B cell (primary cell): ENCODE measurements around the gene DGCR2. TPM values are rescaled to one million over a fixed set of nuclear protein-coding genes. Genes with fewer than 3 reads are reported as not detected.

Experiments
- ATAC-seq: fragments of 200-7000 bp; cut with Tn5 transposase; one replicate; pipeline ENCODE4 v1.10.0; 2021; ENCODE audit warnings: low read depth, mild to moderate bottlenecking, moderate number of reproducible peaks, moderate library complexity
- CTCF ChIA-PET: fragments of 350-600 bp; sonication (Branson Sonifier 250); formaldehyde crosslinking; loops from one replicate; lab custom pipeline; 2021; ENCODE audit warnings: antibody characterized with exemption, inconsistent platforms; lab: Charles Lee
- POLR2A ChIA-PET: fragments of 350-600 bp; sonication (Branson Sonifier 250); formaldehyde crosslinking; loops from one replicate; lab custom pipeline; 2021; ENCODE audit warnings: antibody characterized with exemption; lab: Charles Lee
- DNase-seq: peaks from one replicate; pipeline ENCODE4 v3.0.0; 2013
- H2AFZ ChIP-seq: 2 replicates; pipeline ENCODE4 v1.6.1; 2012; ENCODE audit warnings: mild to moderate bottlenecking, low read depth, low read length; ENCODE audit not compliant: insufficient read depth, poor library complexity, severe bottlenecking
- H3K27ac ChIP-seq, 2 donors: 1 replicate in 1 of 2; 2 replicates in 1 of 2; pipeline ENCODE4 v1.5.1; 2012 to 2013; ENCODE audit warnings: low read length in 2 of 2, mild to moderate bottlenecking in 2 of 2, moderate library complexity in 1 of 2
- H3K27me3 ChIP-seq, 4 experiments: fragments of 200-600 bp in 1 of 4; sonication (generic) in 1 of 4; replicated peaks in 1 of 4; 1 replicate in 2 of 4; 2 replicates in 2 of 4; pipeline versions ENCODE4 v1.6.1 to v1.7.0; 2013 to 2016; ENCODE audit warnings: low read length in 3 of 4, mild to moderate bottlenecking in 2 of 4, mixed read lengths in 1 of 4, moderate library complexity in 1 of 4; ENCODE audit not compliant: insufficient read depth in 4 of 4, control insufficient read depth in 3 of 4; ENCODE audit errors: control extremely low read depth in 1 of 4
- H3K36me3 ChIP-seq, 2 experiments: replicated peaks in 1 of 2; 1 replicate in 1 of 2; 2 replicates in 1 of 2; pipeline versions ENCODE4 v1.6.1 to v1.7.1; 2013; ENCODE audit warnings: low read length in 1 of 2; ENCODE audit not compliant: insufficient read depth in 2 of 2, control insufficient read depth in 1 of 2; ENCODE audit errors: control extremely low read depth in 1 of 2, extremely low read depth in 1 of 2
- H3K4me1 ChIP-seq, 2 donors: fragments of 200-600 bp in 1 of 2; sonication (generic) in 1 of 2; 1 replicate in 1 of 2; 2 replicates in 1 of 2; pipeline versions ENCODE4 v1.5.1 to v1.6.1; 2013 to 2017; ENCODE audit warnings: low read length in 2 of 2; ENCODE audit not compliant: control insufficient read depth in 2 of 2, insufficient read depth in 2 of 2
- H3K4me2 ChIP-seq: replicated peaks from 2 replicates; pipeline ENCODE3; 2012; ENCODE audit warnings: mild to moderate bottlenecking, low read depth, low read length; ENCODE audit not compliant: poor library complexity, severe bottlenecking
- H3K4me3 ChIP-seq, 5 experiments: fragments of 200-600 bp in 1 of 5; sonication (generic) in 1 of 5; 1 replicate in 3 of 5; 2 replicates in 2 of 5; pipeline versions ENCODE4 v1.5.1 to v1.7.0; 2011 to 2016; ENCODE audit warnings: low read length in 4 of 5, mild to moderate bottlenecking in 4 of 5, low read depth in 2 of 5, control low read depth in 1 of 5, moderate library complexity in 1 of 5; ENCODE audit not compliant: insufficient read depth in 1 of 5; ENCODE audit errors: control extremely low read depth in 1 of 5, extremely low read depth in 1 of 5
- H3K79me2 ChIP-seq: fragments of 200-600 bp; sonication (generic); one replicate; pipeline ENCODE4 v1.6.0; 2016; ENCODE audit warnings: low read length; ENCODE audit not compliant: control insufficient read depth, insufficient read depth
- H3K9ac ChIP-seq: fragments of 200-600 bp; sonication (generic); 2 replicates; pipeline ENCODE4 v1.6.1; 2017; ENCODE audit warnings: mild to moderate bottlenecking, low read length, moderate library complexity
- H3K9me3 ChIP-seq, 3 donors: one replicate each; pipeline versions ENCODE4 v1.6.1 to v1.7.1; 2013; ENCODE audit warnings: low read length in 2 of 3; ENCODE audit not compliant: control insufficient read depth in 2 of 3, insufficient read depth in 1 of 3; ENCODE audit errors: control extremely low read depth in 1 of 3
- H4K20me1 ChIP-seq: 2 replicates; pipeline ENCODE4 v1.6.0; 2012; ENCODE audit warnings: mild to moderate bottlenecking, low read length; ENCODE audit not compliant: insufficient read depth, control insufficient read depth, poor library complexity, severe bottlenecking
- H3K27ac Mint-ChIP-seq: one replicate; pipeline ENCODE4 v1.8.0; 2021; ENCODE audit warnings: mixed read lengths
- H3K27me3 Mint-ChIP-seq: one replicate; pipeline ENCODE4 v1.8.0; 2021; ENCODE audit warnings: mixed read lengths
- H3K4me1 Mint-ChIP-seq: one replicate; pipeline ENCODE4 v1.8.0; 2021; ENCODE audit warnings: mixed read lengths
- H3K4me3 Mint-ChIP-seq: one replicate; pipeline ENCODE4 v1.8.0; 2021; ENCODE audit warnings: mixed read lengths
- H3K9me3 Mint-ChIP-seq: one replicate; pipeline ENCODE4 v1.8.0; 2022; ENCODE audit warnings: mixed read lengths; ENCODE audit not compliant: insufficient read depth
- CTCF ChIP-seq: fragments of 200-600 bp; IDR thresholded peaks from one replicate; pipeline ENCODE4 v1.8.0; 2022; ENCODE audit warnings: antibody characterized with exemption, mild to moderate bottlenecking
- EZH2 ChIP-seq: IDR thresholded peaks from 2 replicates; pipeline ENCODE4 v1.6.1; 2012; ENCODE audit warnings: borderline replicate concordance, low read depth, mild to moderate bottlenecking, moderate library complexity, low read length; ENCODE audit not compliant: insufficient read depth, poor library complexity, severe bottlenecking
- WGBS: methylation state at CpG from one replicate; pipeline ENCODE4 v1.1.5; 2013; ENCODE audit warnings: missing lambda C conversion rate; ENCODE audit not compliant: insufficient coverage; 5-methylcytosine and 5-hydroxymethylcytosine counted together
- intact Hi-C: fragments of 100-400 bp; cut with micrococcal nuclease; formaldehyde crosslinking; loops from one replicate; pipeline ENCODE4 v1.10.0; 2022
- polyA plus RNA-seq: library from polyadenylated mRNA; depleted of rRNA; stranded (reverse); fragments of >200 nt; gene quantifications from 2 replicates; pipeline ENCODE4 v1.2.3, GENCODE V29; 2012
- total RNA-seq, 2 donors: library from RNA; stranded (reverse); fragments of 120-200 nt in 1 of 2; gene quantifications; 1 replicate in 1 of 2; 2 replicates in 1 of 2; pipeline versions ENCODE4 v1.2.3 to v1.2.4, GENCODE V29; 2013 to 2022

Gene DGCR2
- total and polyA plus RNA-seq, 2 donors (not counting 1 experiment from before 2014, with no cell fraction given) = 28.8 to 49.5 TPM

GRCh38 chr22:19044381-19044780 lies 77.8 kb downstream of the DGCR2 start:
- Histone ChIP-seq H3K27ac (no peak overlapping the region), H3K4me3 (no peak overlapping the region), H3K4me2 (no peak overlapping the region), H3K4me1 (no peaks in the 10 kb centered on the region), H4K20me1 (peaks cover 22% of the 10 kb centered on the region), H3K9ac (no peak overlapping the region), H3K9me3 (no peaks in the 10 kb centered on the region), H3K36me3 (peaks cover 15 to 91% of the 10 kb centered on the region in 2 experiments), H3K27me3 (no peaks in the 10 kb centered on the region), H2AFZ (no peak overlapping the region), H3K79me2 (no peaks in the 10 kb centered on the region)
- ChIA-PET POLR2A (no interaction called here), CTCF (no interaction called here)
- ATAC-seq = no peak
- H3K27ac Mint-ChIP-seq = no peak overlapping the region
- no peaks in the 10 kb centered on the region for H3K27me3 Mint-ChIP-seq
- no peaks in the 10 kb centered on the region for H3K9me3 Mint-ChIP-seq
- DNase-seq = no peak
- H3K4me1 Mint-ChIP-seq = no peaks in the 10 kb centered on the region
- intact Hi-C loops = no loop called here
- no peak overlapping the region for H3K4me3 Mint-ChIP-seq
- WGBS = 100% methylated on average over 4 of the region's 6 CpGs
- TF ChIP-seq CTCF (no peak), EZH2 (no peak)

GRCh38 chr22:19043121-19044085 lies 78.8 kb downstream of the DGCR2 start:
- DNase-seq = no peak

More at GRCh38 chr22:19043121-19044085, 78.8 kb downstream of the DGCR2 start:
- Histone ChIP-seq H3K36me3 (peaks cover 8 to 92% of the 10 kb centered on the region in 2 experiments), H3K4me1 (no peaks in the 10 kb centered on the region), H3K4me2 (no peak overlapping the region), H3K79me2 (no peaks in the 10 kb centered on the region), H4K20me1 (peaks cover 22% of the 10 kb centered on the region), H3K27me3 (no peaks in the 10 kb centered on the region), H3K4me3 (no peak overlapping the region), H3K9me3 (no peaks in the 10 kb centered on the region), H2AFZ (no peak overlapping the region), H3K27ac (no peak overlapping the region), H3K9ac (no peak overlapping the region)
- TF ChIP-seq CTCF (no peak), EZH2 (no peak)
- H3K4me1 Mint-ChIP-seq = no peaks in the 10 kb centered on the region
- no peak for ATAC-seq
- intact Hi-C loops = no loop called here
- ChIA-PET POLR2A (no interaction called here), CTCF (no interaction called here)
- no peak overlapping the region for H3K27ac Mint-ChIP-seq
- H3K4me3 Mint-ChIP-seq = no peak overlapping the region
- H3K27me3 Mint-ChIP-seq = no peaks in the 10 kb centered on the region
- H3K9me3 Mint-ChIP-seq = no peaks in the 10 kb centered on the region
- 93% methylated on average over 10 of the region's 14 CpGs for WGBS
